ENCODE measurements around the gene NISCH.

NISCH gene

GRCh38 chr3:52527039-52527731 lies 71.8 kb downstream of the NISCH start:
- DNase-seq (ENCODE audit: low spot score), result no peak

DNA sequence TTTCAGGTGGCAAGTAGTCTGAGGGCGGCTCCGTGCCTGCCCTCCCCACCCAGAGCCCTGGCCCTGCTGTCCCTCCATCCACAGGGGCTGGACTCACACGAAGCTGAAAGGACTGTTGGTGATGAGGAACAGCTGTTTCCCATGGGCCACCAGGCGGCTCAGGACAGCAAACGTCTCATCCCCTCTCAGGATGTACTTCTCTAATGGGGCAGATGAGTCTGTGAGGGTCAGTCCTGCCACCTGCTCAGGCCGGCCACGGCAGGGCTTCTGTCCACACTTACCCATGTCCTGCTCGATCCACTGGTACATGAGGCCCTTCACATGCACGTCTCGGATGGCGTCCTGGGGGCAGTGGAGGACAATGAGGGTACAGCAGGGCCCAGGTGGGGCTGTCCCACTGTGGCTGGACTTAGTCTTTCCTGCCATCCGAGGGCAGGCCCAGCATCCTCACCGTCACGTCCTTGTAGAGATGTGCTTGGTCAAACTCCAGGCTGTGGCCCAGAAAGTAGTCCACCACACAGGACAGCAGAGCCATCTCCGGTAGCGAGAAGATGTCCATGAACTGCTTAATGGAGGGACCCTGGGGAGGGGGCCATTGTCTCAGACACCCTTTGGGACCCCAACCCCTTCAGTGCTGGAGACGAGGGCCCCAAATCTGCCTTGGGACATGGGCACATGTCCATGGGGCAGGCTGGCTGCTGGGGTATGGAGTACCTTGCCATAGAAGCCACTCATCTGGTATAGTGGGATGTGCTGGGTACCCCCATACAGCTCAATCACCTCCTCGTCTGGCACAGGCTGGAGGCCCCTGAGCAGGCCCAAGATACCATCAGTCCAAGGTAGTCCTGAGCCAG lies 72.6 kb downstream of the NISCH start:
- no peak for DNase-seq (ENCODE audit: low spot score)

- no peak for DNase-seq (ENCODE audit: low spot score)
Measured at GRCh38 chr3:52528586-52529375, 73.4 kb downstream of the NISCH start.

DNA sequence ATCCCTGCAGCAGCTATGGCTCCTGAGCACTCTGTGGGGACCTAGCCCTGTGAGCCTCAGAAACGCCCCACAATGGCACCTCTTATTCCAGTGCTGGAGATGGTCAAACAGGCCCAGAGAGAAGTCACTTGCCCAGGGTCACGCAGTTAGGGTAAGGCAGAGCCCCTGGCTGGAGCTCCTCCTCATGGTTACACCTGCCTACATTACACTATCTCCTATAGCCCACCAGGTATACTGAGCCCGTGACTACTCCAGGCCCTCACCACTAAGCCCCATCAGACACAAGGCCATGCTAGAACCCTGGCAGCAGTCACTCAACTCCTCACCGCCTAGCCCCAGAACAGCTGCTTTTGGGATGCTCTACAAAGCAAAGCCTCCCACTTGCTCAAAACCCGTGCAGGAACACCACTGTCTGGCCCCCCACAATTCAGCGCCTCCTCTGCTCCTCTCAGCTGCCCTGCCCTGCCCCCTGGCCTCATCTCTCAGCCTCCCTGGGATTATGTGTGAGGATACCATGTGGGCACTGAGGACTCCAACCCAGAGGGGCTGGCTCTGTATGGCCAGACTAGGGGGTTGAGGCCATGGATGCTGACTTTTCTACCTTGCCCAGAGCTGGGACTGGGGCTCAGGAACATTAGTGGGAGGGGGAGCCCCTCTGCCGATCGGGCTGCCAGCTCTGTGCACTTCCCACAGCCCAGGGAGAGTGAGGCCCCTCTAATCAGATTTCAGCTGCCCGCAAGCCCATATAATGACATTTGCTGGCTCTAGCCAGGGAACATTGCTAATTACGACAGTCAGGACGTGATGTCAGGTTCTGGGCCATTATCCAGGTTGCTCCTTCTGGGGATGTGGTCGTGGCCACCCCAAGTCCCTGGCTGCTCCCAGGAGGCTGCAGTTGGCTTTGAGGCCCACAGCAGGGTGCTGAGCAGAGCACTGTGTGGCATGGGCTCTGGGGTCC lies 74.3 kb downstream of the NISCH start:
- no peak for DNase-seq (ENCODE audit: low spot score)

DNA sequence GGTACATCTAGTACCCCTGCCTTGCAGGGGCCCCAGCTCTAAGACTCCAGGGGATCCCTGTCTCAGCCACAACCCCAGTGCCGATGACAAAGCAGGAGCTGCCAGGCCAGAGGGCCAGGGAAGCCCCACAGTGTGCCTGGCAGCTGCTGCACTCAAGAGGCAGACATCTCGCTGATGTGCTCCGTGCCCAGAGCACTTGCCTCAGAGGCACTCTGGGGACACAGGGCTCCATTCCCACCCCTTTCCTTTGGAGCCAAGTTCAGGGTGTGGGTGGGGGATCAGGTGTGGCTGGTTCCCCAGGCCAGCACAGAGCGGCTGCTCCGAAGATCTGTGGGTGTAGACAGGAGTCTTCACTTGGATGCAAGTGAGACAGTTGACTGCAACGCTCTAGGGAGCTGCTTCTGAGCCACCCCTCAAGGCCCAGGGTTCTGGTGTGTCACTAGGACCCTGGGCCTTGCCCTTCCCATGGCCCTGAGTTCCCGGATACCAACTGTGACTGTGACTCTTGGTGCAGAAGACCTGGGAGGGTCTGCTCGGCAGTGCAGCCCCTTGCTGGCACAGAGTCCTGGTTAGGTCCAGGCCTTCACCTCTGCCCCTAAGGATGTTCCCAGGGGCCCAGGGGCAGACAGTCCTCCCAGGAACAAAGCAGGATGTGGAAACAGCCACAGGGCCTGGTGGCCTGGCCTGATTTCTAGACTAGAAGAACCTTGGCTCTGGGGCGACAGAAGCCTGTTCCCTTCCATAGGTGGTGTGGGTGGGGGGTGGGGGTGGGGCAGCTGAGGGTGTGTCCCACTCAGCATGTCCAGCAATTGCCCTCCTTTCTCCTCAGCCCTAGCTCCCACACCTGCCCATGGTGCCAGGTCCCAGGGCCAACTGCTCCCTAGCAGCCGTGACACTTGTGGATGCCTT lies 75.8 kb downstream of the NISCH start:
- no peak for DNase-seq (ENCODE audit: low spot score)

DNA sequence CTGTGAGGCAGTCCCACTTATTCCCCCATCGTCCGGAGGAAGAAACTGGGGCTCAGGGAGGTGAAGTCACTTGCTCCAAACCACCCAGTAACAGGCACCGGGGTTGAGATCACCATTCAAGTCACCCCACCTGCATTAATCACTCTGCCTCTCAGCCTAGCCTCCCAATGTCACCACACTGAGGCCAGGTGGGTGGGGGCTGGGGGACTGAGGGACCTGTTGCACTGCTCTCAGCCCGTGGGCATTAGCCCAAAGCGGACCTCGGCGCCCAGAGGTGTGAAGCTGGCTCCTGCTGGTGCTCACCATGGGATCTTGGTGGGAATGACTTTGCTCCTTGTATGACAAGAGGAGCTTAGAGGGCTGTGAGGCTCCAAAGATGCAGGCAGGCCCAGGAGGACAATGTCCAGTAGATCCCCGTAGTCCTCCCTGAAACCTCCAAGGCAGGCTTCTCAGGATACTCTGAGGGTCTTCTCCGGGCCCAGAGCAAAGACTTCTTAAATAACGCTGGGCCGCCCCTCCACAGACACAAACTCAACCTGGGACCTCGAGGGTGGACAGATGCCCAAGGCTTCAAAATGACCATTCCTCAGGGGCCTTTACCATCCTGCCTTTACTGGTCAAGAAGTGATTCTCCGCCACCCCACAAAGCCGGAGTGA lies 76.6 kb downstream of the NISCH start:
- no peak for DNase-seq (ENCODE audit: low spot score)

DNA sequence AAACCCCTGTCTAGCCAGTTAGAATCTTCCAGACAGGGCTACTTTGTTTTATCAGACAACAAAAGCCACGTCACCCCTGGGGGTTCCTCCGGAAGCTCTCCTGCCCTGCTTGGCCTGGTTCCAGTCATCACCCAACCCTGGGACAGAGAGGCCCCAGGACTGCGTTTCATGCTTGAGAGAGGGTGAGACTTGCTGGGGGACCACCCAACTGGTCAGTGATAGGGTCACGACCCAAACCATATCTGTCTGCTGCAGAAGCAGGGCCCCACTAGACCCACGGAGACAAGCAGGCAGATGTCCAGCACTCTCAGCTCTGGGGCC lies 77.1 kb downstream of the NISCH start:
- DNase-seq (ENCODE audit: low spot score), result no peak

- DNase-seq (ENCODE audit: low spot score), result no peak
Measured at GRCh38 chr3:52532838-52533622, 77.6 kb downstream of the NISCH start.

- peak; percentile 57 for DNase-seq (ENCODE audit: low spot score)
Measured at GRCh38 chr3:52533623-52534280, 78.3 kb downstream of the NISCH start, which contains the start of gene NT5DC2. Gene NT5DC2 (minus strand): TSS chr3:52533857. CDS start chr3:52533737, 120 bp downstream.

DNA sequence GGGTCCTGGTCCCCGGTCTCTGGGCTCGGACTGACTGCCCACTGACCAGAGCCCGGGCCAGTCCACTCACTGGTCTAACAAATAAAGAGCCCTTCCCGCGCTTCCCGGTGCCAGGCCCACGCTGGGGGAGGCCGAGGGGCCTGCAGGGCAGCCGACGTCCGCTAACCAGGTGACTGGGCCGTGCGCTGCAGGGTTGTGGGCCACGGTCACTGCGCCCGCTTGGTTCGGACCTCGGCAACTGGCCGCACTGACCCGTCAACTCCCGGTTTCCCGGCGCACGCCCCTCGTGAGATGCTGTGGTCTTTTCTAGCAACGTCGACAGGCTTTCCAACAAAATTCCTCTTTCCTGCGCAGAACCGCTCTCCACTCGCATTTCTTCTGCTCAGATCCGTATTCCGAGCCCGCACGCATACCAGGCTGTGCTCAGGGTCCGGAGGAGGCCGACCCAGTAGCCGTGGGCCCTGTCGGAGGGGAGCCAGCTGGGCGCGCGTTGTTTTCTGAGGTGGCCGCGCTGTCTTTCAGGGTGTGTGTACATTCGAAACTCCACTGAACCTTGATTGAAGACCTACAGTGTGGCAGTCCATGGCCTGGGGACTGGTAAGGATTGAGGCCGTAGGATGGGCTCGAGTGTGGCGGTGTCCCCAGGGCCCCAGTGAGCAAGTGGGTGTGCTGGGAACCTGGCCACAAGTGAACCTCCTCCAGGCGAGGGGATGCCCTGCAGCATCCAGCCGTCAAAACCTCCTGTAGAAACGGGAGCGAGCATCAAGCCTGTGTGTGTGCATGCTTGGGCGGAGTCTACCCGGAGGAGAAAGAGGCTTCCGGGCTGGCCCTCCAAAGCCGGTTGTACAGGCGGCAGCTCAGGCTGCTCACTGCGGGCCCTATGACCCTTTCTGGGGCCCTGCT lies 79.1 kb downstream of the NISCH start:
- no peak for DNase-seq (ENCODE audit: low spot score)

- DNase-seq (ENCODE audit: low spot score), result no peak
Measured at GRCh38 chr3:52535411-52536111, 80.2 kb downstream of the NISCH start.

DNA sequence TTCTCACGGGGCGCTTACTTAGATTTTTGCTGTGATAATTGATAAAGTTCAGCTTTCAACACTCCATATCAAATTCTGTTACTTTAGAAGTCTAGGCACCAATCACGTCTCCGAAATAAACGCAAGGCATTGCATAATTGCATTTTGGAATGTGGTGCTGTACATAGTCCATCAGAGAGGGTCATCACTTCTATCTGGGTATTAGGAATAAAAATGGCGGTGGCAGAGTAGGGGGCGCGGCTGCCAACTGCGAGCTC lies 80.6 kb downstream of the NISCH start:
- DNase-seq (ENCODE audit: low spot score), result no peak

DNA sequence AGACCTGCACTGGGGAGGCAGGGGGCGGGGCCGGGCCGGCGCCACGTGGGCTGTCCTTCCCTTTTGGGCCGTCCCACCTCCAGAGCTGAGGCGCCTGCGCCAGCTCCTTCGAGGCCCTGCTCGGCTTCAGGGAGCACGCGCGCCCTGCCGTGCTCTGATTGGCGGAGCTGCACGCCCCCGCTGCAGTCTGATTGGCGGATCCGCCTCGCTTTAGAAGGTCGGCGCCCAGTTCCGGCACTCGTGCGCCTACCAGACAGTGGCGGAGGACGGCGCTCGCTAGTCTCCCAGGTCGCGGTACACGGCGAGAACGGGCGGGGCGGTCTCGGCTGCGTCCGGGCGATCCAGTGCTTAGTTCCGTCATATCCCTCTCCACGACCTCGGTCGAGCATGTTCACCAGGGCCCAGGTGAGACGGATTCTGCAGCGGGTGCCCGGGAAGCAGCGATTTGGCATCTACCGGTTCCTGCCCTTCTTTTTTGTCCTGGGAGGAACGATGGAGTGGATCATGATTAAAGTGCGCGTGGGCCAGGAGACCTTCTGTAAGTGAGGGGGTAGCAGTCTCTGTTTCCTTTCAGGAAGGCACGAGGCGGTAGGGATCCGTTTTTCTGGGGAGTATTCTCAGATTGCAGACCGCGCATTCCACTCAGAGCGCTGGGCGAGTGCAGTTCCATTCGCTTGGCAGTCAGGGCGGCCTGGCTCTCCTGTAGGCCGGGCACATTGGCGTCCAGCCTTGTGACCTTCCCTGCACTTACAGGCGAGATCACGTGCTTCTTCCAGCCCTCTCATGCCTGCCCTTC lies 81.2 kb downstream of the NISCH start, which contains the start of gene UQCC5:
Gene UQCC5 (plus strand): TSS at position 237 of the 796 bp plus-strand sequence. CDS start 151 bp downstream, at position 388.
- DNase-seq (ENCODE audit: low spot score), result peak; percentile 95

DNA sequence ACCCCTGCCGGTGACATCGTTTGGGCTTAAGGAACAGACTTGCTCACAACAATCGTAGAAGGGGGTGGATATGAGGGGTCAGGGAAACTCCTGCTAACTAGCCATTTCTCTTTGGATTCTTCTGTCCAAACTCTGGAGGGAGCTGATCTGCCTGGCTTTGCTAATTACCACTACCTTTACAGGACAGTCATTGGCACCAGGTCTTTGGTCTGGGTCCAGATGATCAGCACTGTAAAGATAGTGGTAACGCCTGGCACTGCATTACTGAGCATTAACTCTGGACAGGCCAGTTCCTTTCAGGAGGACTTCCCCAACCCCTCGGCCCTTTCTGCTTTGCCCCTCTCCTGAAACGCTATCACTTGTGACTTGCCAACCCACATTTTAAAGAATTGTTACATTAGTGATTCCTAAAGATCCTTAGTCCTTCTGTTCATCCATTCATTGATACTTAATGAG lies 81.8 kb downstream of the NISCH start:
- DNase-seq (ENCODE audit: low spot score), result peak; percentile 46

DNA sequence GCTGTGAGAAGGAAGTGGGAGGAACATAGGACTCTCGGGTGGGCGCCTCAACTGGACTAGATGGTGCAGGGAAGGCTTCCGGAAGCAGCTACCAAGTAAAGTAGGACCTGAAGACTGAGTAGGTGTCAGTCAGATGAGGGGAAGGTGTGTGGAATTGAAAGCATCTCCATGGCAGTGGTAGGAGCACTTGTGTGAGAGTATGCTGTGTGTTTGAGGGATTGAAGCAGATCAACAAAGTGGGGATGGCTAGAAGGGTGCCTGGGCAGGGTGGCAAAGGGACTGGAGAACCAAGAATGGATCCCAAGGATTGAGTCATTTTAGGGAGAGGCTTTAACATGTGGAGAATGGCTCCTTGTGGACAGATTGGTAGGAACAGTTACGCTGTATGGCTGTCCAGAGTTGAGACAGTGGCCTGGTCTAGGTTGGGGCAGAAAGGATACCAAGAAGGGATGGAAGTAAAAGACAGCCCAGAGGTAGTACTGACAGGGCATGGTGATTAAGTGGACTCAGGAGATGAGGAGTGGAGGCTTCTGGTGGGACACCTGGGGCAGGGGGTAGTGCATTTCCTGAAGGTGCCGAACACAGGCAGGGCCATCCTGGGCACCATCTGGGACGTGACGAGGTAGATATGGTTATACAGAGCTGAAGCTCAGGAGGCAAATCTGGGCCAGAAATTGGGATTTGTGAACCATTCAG lies 82.5 kb downstream of the NISCH start:
- no peak for DNase-seq (ENCODE audit: low spot score)

Measured in hematopoietic multipotent progenitor cell treated with erythropoietin and hydrocortisone succinate and interleukin-3 and kit ligand, for 17 days (in vitro differentiated cells).